HG03520 (cell line): Measurements from ENCODE around the gene ENTPD8.
"Not testable (repeated sequence)": the region's sequence is repeated elsewhere in the genome, so short reads cannot be mapped to it uniquely, and the experiment has no call there.

Source experiments
- ATAC-seq: cut with Tn5 transposase; IDR thresholded peaks from one replicate; pipeline ENCODE4 v1.9.1; 2021; ENCODE audit warnings: mild to moderate bottlenecking, moderate library complexity; ENCODE audit not compliant: unreplicated experiment

Gene ENTPD8

DNA sequence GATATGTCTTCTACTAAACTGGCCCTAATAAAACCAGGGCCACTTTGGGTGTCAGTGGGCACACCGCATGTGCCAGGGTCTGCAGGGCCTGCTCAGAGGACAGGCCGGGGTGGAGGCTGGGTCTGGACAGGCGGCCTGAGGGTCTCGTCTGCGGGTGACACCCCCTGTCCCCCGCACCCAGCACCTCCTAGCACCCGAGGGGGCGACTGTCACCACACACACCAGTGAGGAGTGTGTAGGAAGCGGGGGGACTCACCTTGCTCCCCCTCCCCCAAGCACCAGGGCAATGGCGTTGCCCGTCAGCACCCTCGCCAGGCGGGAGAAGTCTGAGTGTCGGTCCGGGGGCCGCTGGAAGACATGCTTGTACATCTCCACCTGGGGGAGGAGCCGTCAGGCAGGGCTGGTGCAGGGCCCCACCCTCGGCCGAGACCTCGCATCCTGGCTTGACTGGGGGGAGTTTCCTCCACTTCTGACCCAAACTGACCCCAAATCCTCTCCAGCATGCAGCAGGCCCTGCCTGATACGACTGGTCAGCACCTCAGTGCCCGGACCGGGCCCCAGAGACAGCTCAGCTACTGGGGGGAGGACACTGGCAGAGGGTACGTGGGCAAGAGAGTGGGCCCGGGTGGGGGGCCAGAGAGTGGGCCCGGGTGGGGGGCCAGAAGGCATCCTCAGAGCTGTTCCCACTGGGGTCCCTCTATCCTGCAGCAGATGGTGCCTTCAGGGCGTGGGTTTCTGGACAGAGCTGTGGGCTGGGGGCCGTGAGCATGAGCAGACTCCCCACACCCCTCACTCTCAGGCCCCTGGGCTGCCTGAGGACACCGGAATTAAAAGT lies 36.8 kb upstream of the ENTPD8 start:
- ATAC-seq: no peak

GRCh38 chr9:137476856-137477255 lies 35.7 kb upstream of the ENTPD8 start:
- ATAC-seq: no peak

DNA sequence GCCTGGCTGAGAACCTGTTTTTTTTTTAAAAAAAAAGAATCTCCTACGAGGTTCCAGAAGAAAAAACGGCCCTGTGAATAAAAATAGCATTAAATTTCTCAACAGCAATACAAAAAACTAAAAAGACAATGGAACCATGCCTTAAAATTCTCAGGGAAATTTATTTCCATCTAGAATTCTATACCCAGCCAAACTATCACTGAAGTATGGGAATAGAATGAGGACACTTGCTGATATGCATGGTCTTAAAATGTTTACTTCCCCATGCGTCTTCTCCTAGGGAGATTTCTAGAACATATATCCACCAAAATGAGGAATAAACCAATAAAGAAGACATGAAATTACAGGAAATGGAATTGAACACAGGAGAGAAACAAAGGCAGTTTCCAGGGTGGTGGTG lies 34.5 kb upstream of the ENTPD8 start:
- ATAC-seq: no peak

DNA sequence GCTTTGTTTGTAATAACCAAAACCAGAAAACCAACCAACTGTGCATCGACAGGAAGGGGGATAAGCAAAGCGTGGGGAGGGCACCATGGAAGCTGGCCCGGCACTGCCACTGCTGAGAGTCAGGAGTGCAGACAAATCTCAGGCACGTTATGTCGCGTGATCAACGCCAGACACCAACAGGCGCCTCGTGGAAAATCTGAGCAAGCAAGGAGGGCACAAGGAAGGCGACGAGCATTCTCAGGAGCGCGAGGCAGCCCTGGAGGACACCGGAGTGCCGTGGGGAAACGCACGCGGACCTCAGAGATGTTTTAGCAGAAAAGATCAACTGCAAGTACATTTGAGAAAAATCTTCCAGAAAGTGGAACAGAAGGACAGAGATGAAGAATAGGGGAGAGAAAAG lies 33.1 kb upstream of the ENTPD8 start:
- ATAC-seq: no peak

GRCh38 chr9:137470785-137471184 lies 29.6 kb upstream of the ENTPD8 start:
- no peak for ATAC-seq

DNA sequence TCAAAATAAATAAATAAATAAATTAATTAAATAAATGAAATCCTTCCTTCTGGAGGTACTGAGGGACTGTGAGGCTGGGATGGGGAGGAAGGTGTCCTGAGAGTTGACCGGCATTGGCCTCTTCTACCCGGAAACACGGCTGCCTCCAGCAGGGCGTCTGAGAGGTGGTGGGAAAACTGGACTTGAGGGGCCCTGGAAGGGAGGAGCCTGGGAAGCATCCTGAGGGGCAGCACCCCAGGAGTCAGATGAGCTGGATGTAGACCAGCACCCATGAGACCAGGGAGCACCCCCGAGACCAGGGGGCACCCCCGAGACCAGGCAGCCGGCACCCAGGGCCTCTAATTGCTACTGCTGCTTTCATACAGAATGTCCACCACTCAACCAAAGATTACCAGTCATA lies 26.7 kb upstream of the ENTPD8 start:
- ATAC-seq: no peak

GRCh38 chr9:137467161-137467581 lies 26.0 kb upstream of the ENTPD8 start:
- ATAC-seq: no peak

DNA sequence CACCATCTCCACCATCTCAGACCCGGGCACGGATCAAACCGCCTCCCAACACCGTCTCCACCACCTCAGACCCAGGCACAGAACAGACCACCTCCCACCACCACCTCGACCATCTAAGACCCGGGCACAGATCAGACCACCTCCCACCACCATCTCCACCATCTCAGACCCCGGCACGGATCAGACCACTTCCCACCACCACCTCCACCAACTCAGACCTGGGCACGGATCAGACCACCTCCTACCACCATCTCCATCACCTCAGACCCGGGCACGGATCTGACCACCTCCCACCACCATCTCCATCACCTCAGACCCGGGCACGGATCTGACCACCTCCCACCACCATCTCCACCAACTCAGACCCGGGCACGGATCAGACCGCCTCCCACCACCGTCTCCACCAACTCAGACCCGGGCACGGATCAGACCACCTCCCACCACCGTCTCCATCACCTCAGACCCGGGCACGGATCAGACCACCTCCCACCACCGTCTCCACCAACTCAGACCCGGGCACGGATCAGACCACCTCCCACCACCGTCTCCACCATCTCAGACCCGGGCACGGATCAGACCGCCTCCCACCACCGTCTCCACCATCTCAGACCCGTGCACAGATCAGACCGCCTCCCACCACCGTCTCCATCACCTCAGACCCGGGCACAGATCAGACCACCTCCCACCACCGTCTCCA lies 25.4 kb upstream of the ENTPD8 start:
- ATAC-seq: not testable (repeated sequence)

GRCh38 chr9:137465720-137466388 lies 24.7 kb upstream of the ENTPD8 start:
- ATAC-seq: no peak

- no peak for ATAC-seq
These were observed 24.0 kb upstream of the ENTPD8 start for GRCh38 chr9:137465000-137465719.

DNA sequence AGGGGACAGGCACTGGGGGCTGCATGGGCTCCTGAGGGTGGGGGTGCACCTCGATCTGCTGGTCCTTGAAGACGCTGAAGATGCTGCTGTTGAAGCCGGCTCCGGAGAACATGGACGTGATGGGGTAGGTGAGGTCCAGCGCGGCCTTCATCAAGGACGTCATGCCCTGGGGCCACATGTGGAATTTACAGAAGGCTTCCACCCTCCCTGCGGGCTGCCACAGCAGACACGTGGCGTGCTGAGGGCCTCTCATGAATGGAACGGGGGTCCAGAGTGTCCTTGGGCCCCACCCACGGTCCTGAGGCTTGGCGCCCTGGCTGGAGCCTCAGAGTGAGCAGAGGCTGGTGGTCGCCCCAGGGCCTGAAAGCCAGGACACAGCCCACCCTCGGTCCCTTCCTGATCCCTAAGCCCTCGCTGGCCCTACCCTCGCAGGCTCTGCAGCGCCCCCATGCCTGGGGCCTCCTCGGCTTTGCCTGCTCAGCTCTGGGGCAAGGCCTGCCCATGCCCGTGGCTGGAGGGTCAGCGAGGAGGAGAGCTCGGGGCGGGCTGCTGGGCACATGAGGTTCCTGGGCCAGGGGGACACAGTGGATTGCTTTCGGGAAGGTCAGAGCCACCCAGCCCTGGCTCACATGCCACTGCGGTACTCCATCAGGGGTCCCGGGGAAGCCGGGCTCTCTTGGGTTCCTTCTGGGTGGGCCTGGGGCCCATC lies 23.3 kb upstream of the ENTPD8 start:
- ATAC-seq: no peak

DNA sequence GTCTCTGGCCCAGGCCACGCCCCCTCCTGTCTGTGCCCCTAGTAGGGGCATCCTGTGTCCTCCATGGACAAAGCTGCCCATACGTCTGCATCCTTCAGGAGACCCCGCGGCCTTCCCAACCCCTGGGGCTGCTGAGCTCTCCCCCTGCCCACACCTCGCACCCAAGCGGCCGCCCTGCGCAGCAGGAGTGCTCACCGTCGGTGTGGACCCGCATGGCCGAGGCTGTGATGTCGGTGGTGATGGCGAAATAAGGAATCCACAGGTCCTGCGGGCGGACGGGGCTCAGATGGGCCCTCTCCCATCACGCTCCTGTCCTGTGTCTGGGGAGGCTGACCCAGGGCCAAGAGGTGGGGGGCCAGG lies 22.8 kb upstream of the ENTPD8 start:
- no peak for ATAC-seq

- ATAC-seq: no peak
These were observed 22.1 kb upstream of the ENTPD8 start for GRCh38 chr9:137462986-137463930.

- ATAC-seq: no peak
These were observed 21.3 kb upstream of the ENTPD8 start for GRCh38 chr9:137462396-137462985.

- ATAC-seq: peak; percentile 58
These were observed 20.7 kb upstream of the ENTPD8 start for GRCh38 chr9:137461663-137462395.

DNA sequence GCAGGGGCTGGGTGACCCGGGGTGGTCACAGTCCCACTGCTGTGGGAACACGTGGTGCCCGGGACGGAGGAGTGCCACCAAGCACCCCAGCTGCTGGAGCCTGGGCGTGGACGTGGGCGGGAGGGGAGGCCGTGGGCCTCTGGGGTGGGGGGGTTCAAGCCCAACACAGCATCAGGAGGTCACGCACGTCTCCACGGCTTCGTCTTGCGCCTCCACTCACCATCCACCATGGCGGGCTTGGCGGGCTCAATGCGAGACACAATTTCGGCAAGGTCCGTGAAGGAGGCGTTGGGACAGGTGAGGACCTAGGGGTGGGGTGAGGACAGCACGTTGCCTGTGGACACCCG lies 20.1 kb upstream of the ENTPD8 start:
- no peak for ATAC-seq

DNA sequence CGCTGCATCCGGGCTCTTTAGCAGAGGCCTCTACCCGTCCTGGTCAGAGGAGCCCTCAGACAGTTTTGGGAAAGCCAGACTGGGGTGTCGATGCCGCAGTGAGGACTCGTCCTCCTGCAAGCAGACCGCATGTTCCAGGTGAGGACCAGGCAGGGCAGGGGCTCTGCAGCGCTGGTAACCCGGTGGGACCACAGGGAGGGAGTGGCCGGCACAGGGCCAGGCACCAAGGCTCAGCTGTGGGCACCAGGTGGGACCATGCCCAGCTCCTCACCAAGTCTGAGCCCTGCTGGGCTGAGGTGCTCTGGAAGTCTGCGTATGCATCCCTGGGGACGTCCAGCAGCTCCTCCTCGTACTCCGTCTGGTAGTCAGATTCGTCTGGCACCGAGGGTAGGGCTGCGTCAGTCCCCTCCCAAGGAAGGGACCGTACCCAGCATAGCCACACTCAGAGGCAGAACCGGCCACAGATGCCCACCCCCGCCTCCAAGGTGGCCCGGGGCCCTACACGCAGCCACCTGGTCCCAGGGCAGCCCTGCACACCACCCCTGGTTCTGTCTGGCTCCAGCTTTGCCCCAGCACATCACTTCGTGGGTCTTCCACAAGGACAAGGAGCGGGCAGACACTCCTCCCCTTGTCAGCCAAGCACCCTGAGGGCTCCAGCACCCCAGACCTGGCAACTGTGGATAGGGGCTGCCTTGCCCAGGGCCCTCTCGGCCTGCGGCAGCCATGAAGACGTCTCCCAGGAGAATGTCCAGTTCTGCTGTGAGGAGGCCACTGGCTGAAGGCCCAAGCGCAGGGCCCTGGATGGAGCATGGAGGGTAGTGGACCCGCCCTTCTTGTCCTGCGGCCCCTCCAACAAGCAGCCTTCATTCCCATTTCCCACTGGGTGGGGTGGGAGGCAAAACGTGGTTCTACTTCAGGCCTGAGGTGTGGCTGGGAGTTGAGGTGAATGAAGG lies 19.5 kb upstream of the ENTPD8 start:
- ATAC-seq: no peak
